ENCODE data around the gene TRIP11. TPM values are rescaled to one million over a fixed set of nuclear protein-coding genes. Genes with fewer than 3 reads are reported as not detected.

Gene TRIP11
- total RNA-seq, 1 experiment from 2014 or later = 43.4 TPM

DNA sequence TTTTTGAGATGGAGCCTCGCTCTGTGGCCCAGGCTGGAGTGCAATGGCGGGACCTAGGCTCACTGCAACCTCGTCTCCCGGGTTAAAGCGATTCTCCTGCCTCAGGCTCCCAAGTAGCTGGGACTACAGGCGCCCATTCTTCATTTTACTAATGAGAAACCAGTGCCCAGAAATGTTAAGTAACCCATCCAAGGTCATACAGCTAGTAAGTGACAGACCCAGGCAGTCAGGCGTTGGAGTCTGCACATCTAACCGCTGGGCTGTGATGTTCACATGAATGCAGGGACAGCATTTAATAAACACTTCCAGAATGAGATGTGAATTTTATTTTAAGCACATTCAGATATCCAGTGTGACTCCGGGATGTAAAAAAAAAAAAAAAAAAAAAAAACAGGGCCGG, 1.3 kb upstream of the TRIP11 start:
- H3K4me3 Mint-ChIP-seq (ENCODE audit: unreplicated experiment) = peak overlapping the region; percentile 95
- no TSS peak for BruUV-seq (replicated peaks)

DNA sequence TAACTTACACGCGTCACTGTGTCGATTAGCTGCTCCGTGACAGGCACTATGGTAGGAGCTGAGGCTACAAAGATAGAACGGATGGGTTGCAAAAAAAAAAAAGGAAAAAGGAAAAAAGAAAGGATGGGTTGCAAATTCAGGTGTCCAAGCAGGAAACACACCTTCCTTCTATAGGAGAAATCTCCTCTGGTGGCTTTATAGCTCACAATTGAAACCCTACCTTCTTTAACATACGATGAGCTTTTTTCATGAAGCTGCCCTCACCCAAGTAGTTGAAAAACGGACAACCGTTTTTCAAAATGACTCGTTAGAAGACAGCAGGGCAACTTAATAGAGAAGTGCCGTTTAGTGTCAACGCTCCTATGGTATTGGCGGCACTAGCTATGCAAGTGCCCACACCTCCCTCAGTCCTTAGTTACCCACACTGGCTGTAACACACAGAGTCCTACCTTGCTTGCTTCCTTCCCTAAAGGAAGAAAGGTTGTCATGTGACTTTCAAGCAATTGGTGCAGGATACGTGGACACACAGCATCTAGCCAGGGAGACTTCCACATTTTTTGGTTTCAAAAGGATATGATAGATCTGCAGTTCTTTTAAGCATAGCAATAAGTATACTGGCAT, 682 bp upstream of the TRIP11 start:
- POLR2A ChIA-PET = interaction anchor here (0.7 to 1.4 kb wide), 3 partner anchors 66 to 81 kb away, joined by 3 to 7 read pairs (median 4); partner anchors contain the start of genes ATXN3, CPSF2 and NDUFB1
- CTCF ChIA-PET = interaction anchor here (0.8 to 2.1 kb wide), 2 partner anchors 44 to 66 kb away, joined by 5 to 10 read pairs; partner anchors contain the start of gene ATXN3
- peaks cover 16% of the 10 kb centered on the region for H3K36me3 Mint-ChIP-seq (ENCODE audit: insufficient read depth, unreplicated experiment)

More for the DNA sequence above, 1.3 kb upstream of the TRIP11 start:
- H3K9me3 Mint-ChIP-seq (ENCODE audit: unreplicated experiment) = no peaks in the 10 kb centered on the region
- TF ChIP-seq, protein P1, sequence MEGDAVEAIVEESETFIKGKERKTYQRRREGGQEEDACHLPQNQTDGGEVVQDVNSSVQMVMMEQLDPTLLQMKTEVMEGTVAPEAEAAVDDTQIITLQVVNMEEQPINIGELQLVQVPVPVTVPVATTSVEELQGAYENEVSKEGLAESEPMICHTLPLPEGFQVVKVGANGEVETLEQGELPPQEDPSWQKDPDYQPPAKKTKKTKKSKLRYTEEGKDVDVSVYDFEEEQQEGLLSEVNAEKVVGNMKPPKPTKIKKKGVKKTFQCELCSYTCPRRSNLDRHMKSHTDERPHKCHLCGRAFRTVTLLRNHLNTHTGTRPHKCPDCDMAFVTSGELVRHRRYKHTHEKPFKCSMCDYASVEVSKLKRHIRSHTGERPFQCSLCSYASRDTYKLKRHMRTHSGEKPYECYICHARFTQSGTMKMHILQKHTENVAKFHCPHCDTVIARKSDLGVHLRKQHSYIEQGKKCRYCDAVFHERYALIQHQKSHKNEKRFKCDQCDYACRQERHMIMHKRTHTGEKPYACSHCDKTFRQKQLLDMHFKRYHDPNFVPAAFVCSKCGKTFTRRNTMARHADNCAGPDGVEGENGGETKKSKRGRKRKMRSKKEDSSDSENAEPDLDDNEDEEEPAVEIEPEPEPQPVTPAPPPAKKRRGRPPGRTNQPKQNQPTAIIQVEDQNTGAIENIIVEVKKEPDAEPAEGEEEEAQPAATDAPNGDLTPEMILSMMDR (IDR thresholded peaks at IDR 0.05; ENCODE audit: insufficient read depth in 1 of 2, low read depth in 1 of 2, low read length in 1 of 2, severe bottlenecking in 1 of 2, unreplicated experiment in 1 of 2) = no peak
- DNase-seq = no peak
- H3K4me1 ChIP-seq = peaks cover 9% of the 10 kb centered on the region
- H3K36me3 Mint-ChIP-seq (ENCODE audit: insufficient read depth, unreplicated experiment) = peaks cover 16% of the 10 kb centered on the region
- no peaks in the 10 kb centered on the region for H3K9me3 ChIP-seq
- ChIA-PET POLR2A (no interaction called here), CTCF (interaction anchor here (2.1 kb wide), 1 partner anchor 65 kb away, joined by 10 read pairs; the partner anchor contains the start of gene ATXN3)
- H3K4me3 ChIP-seq (ENCODE audit: low read depth, low read length) = peak overlapping the region; percentile 86
- intact Hi-C loops (cut with micrococcal nuclease; ENCODE audit: unreplicated experiment) = no loop called here
- H3K27me3 ChIP-seq (replicated peaks; ENCODE audit: control insufficient read depth, insufficient read depth, low read length) = no peaks in the 10 kb centered on the region
- no peak overlapping the region for H3K27ac Mint-ChIP-seq (ENCODE audit: unreplicated experiment)
- peaks cover 13% of the 10 kb centered on the region for H3K4me1 Mint-ChIP-seq (ENCODE audit: low read depth, unreplicated experiment)
- no peaks in the 10 kb centered on the region for H3K27me3 Mint-ChIP-seq (ENCODE audit: insufficient read depth, unreplicated experiment)
- H3K36me3 ChIP-seq (ENCODE audit: control insufficient read depth, insufficient read depth, low read length) = no peaks in the 10 kb centered on the region

DNA sequence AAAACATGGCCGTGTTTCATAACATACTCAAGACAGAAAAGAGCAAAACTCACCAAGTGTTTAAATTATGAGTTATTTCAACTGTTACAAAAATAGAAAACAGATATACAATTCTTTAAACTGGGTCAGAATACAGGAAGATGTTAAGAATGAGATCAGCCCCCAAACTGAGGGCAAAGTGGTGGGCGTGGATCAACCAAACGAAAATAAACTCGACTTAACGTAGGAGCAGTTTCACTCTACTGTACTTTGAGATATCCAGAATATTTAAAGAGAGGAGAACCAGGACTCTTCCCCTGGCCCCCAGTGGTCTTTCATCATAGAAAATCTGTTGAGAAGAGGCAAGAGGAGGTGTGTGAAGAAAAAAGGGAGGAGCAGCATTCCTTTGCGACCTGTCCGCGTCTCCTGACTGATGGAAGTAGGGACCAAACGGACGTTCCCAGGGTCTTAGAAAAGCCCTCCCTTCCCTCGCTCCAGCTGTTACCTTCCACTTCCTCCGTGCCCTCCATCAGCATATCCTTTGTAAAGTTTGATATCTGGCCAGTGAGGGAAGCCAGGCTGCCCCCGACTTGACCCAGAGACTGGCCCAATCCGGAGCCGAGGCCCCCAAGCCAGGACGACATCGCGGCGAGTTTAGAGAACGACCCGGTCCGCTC, 668 bp downstream of the TRIP11 start:
- intact Hi-C loops (cut with micrococcal nuclease; ENCODE audit: unreplicated experiment) = no loop called here
- Histone ChIP-seq H3K4me3 (ENCODE audit: low read depth, low read length) (peak overlapping the region; percentile 86), H3K36me3 (ENCODE audit: control insufficient read depth, insufficient read depth, low read length) (no peaks in the 10 kb centered on the region; the same call in 1 of the 2 replicates), H3K27me3 (replicated peaks; ENCODE audit: control insufficient read depth, insufficient read depth, low read length) (no peaks in the 10 kb centered on the region), H3K4me1 (peaks cover 9% of the 10 kb centered on the region), H3K9me3 (no peaks in the 10 kb centered on the region)
- TF ChIP-seq, protein P1 (IDR thresholded peaks at IDR 0.05; ENCODE audit: insufficient read depth in 1 of 2, low read depth in 1 of 2, low read length in 1 of 2, severe bottlenecking in 1 of 2, unreplicated experiment in 1 of 2) = no peak
- peaks cover 16% of the 10 kb centered on the region for H3K36me3 Mint-ChIP-seq (ENCODE audit: insufficient read depth, unreplicated experiment)
- no peaks in the 10 kb centered on the region for H3K27me3 Mint-ChIP-seq (ENCODE audit: insufficient read depth, unreplicated experiment)
- POLR2A ChIA-PET = interaction anchor here (1.0 kb wide), 1 partner anchor 82 kb away, joined by 4 read pairs; the partner anchor contains the start of genes CPSF2 and NDUFB1
- H3K4me3 Mint-ChIP-seq (ENCODE audit: unreplicated experiment) = peak overlapping the region; percentile 95
- TSS peak; percentile 75 for BruUV-seq (replicated peaks)
- CTCF ChIA-PET = interaction anchor here (2.1 kb wide), 1 partner anchor 67 kb away, joined by 10 read pairs; the partner anchor contains the start of gene ATXN3
- H3K27ac Mint-ChIP-seq (ENCODE audit: unreplicated experiment) = peak overlapping the region; percentile 99
- peak; percentile 74 to 80 for DNase-seq
- peaks cover 13% of the 10 kb centered on the region for H3K4me1 Mint-ChIP-seq (ENCODE audit: low read depth, unreplicated experiment)
- no peaks in the 10 kb centered on the region for H3K9me3 Mint-ChIP-seq (ENCODE audit: unreplicated experiment)

More for the DNA sequence above, 682 bp upstream of the TRIP11 start:
- H3K27me3 Mint-ChIP-seq (ENCODE audit: insufficient read depth, unreplicated experiment) = no peaks in the 10 kb centered on the region
- intact Hi-C loops (cut with micrococcal nuclease; ENCODE audit: unreplicated experiment) = loop anchor here (1.0 kb wide), 1 partner anchor 66 kb away; the partner anchor contains the start of gene ATXN3
- H3K27ac Mint-ChIP-seq (ENCODE audit: unreplicated experiment) = peak overlapping the region; percentile 99
- TF ChIP-seq, protein P1 (IDR thresholded peaks at IDR 0.05; ENCODE audit: insufficient read depth in 1 of 2, low read depth in 1 of 2, low read length in 1 of 2, severe bottlenecking in 1 of 2, unreplicated experiment in 1 of 2) = no peak
- no TSS peak for BruUV-seq (replicated peaks)
- no peaks in the 10 kb centered on the region for H3K27me3 ChIP-seq (replicated peaks; ENCODE audit: control insufficient read depth, insufficient read depth, low read length)
- H3K36me3 ChIP-seq (ENCODE audit: control insufficient read depth, insufficient read depth, low read length) = no peaks in the 10 kb centered on the region
- peak overlapping the region; percentile 95 for H3K4me3 Mint-ChIP-seq (ENCODE audit: unreplicated experiment)
- peaks cover 9% of the 10 kb centered on the region for H3K4me1 ChIP-seq
- H3K9me3 Mint-ChIP-seq (ENCODE audit: unreplicated experiment) = no peaks in the 10 kb centered on the region
- peak in 1 of 2 experiments; percentile 8 for DNase-seq
- H3K4me1 Mint-ChIP-seq (ENCODE audit: low read depth, unreplicated experiment) = peaks cover 13% of the 10 kb centered on the region
- H3K9me3 ChIP-seq = no peaks in the 10 kb centered on the region
- H3K4me3 ChIP-seq (ENCODE audit: low read depth, low read length) = peak overlapping the region; percentile 86
